ENCODE measurements around the gene P2RX5. TPM values are rescaled to one million over a fixed set of nuclear protein-coding genes. Genes with fewer than 3 reads are reported as not detected.
"Not testable (repeated sequence)": the region's sequence is repeated elsewhere in the genome, so short reads cannot be mapped to it uniquely, and the experiment has no call there.

Gene P2RX5
- total RNA-seq, 4 donors from 2014 or later, result 0.49 to 0.56 TPM; not detected in 2

DNA sequence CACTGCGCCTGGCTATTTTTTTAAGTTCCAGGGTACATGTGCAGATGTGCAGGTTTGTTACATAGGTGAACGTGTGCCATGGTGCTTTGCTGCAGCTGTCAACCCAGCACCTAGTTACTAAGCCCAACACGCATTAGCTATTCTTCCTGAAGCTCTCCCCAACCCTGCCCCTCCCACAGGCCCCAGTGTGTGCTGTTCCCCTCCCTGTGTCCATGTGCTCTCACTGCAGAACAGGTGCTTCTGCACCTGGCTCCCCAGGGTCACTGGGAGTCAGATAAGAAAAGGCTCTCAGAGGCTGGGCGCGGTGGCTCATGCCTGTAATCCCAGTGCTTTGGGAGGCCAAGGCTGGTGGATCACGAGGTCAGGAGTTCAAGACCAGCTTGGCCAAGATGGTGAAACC, 33.9 kb upstream of the P2RX5 start:
- TF ChIP-seq POLR2A (IDR thresholded peaks at IDR 0.05), result no peak
- no peak for TF ChIP-seq POLR2AphosphoS5 (IDR thresholded peaks at IDR 0.05)
- TF ChIP-seq CTCF (IDR thresholded peaks at IDR 0.05), result no peak
- no peak for TF ChIP-seq EP300 (IDR thresholded peaks at IDR 0.05)
- 89% methylated on average over 6 of the region's 6 CpGs for WGBS
- Histone ChIP-seq H3K4me1 (no peaks in the 10 kb centered on the region), H3K4me3 (no peak overlapping the region), H3K27me3 (no peaks in the 10 kb centered on the region), H3K36me3 (no peaks in the 10 kb centered on the region), H3K27ac (no peak overlapping the region), H3K9me3 (no peaks in the 10 kb centered on the region)
- no peak for DNase-seq (ENCODE audit: low spot score in 2 of 2)

DNA sequence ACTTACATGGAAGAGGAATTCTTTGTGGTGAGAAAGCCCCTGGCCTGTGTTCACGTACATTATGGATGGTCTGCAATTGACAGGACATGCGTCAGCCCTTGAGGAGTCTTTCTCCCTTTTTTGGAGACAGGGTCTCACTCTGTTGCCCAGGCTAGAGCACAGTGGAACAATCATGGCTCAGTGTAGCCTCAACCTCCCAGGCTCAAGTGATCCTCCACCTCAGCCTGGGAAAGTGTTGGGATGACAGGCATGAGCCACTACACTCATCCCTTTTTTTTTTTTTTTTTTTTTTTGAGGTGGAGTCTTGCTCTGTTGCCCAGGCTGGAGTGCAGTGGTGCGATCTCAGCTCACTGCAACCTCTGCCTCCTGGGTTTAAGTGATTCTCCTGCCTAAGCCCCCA, 32.1 kb upstream of the P2RX5 start:
- H3K27me3 ChIP-seq; H3K4me3 ChIP-seq; DNase-seq (ENCODE audit: low spot score in 2 of 2); H3K4me1 ChIP-seq; H3K36me3 ChIP-seq; H3K27ac ChIP-seq; H3K9me3 ChIP-seq: not testable (repeated sequence)
- 96% methylated on average over 3 of the region's 3 CpGs for WGBS

DNA sequence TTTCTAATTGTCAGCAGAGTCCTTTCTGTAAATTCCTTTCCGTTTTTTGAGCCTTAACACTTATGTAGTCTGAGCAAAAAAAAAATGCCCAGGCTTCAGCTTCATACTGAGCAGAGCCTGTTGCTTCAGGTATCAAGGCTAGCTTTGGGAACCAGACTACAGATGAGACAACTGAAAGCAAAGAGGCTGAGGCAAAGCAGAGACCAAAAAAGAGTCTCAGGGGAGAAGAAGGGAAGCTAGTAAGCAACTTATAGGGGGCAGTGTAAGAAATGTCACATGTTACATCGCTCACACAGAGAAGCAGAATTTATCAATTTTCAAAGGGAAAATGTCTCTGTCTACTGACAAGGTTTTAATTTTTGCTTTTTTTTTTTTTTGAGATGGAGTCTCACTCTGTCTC, 31.1 kb upstream of the P2RX5 start:
- TF ChIP-seq POLR2AphosphoS5 (IDR thresholded peaks at IDR 0.05), result no peak

GRCh38 chr17:3724378-3725077, 28.6 kb upstream of the P2RX5 start:
- Histone ChIP-seq H3K36me3 (peaks cover 3% of the 10 kb centered on the region), H3K9me3 (no peaks in the 10 kb centered on the region), H3K4me3 (peak overlapping the region; percentile 97), H3K27me3 (no peaks in the 10 kb centered on the region), H3K27ac (no peak overlapping the region), H3K4me1 (peaks cover 31% of the 10 kb centered on the region)
- TF ChIP-seq POLR2A (IDR thresholded peaks at IDR 0.05), result no peak
- TF ChIP-seq CTCF (IDR thresholded peaks at IDR 0.05), result no peak
- TF ChIP-seq POLR2AphosphoS5 (IDR thresholded peaks at IDR 0.05), result no peak
- no peak for TF ChIP-seq EP300 (IDR thresholded peaks at IDR 0.05)
- DNase-seq (ENCODE audit: low spot score in 2 of 2), result no peak
- 22% methylated on average over 20 of the region's 27 CpGs for WGBS

More for the DNA sequence above, 31.1 kb upstream of the P2RX5 start:
- no peaks in the 10 kb centered on the region for H3K36me3 ChIP-seq
- H3K27me3 ChIP-seq, result no peaks in the 10 kb centered on the region
- H3K4me1 ChIP-seq, result peaks cover 18% of the 10 kb centered on the region
- no peaks in the 10 kb centered on the region for H3K9me3 ChIP-seq
- no peak overlapping the region for H3K27ac ChIP-seq
- no peak overlapping the region for H3K4me3 ChIP-seq
- WGBS, result 69% methylated on average over 2 of the region's 2 CpGs
- DNase-seq (ENCODE audit: low spot score in 2 of 2), result no peak

DNA sequence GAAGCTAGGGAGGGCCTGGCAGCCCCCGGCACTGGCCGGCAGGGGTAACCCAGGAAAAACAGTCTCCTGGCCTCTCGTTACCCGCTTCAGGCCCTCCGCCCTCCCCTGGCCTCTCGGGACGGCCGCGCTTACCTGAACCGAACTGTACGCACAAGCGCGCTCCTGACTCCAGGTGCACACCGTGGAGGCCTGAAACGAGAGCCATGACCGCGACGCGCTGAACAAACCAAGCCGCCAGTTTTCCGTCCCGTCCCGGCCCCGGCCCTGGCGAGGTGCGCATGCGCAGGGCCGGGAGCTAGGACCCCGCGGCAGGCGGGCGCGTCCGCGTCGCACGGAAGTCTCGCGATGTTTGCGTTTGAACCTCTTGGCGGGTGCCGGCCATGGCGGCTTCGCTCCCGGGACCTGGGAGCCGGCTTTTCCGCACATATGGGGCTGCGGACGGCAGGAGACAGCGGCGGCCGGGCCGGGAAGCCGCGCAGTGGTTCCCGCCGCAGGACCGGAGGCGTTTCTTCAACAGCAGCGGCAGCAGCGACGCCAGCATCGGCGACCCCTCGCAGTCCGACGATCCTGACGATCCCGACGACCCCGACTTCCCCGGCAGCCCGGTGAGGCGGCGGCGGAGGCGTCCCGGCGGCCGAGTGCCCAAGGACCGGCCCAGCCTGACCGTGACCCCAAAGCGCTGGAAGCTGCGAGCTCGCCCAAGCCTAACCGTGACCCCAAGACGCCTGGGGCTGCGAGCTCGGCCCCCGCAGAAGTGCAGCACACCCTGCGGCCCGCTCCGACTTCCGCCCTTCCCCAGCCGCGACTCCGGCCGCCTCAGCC, 27.8 kb upstream of the P2RX5 start, which contains the start of gene HASPIN:
TSS of gene HASPIN (plus strand) at position 348 of the 822 bp plus-strand sequence. CDS start at position 381, 33 bp downstream.
- TF ChIP-seq POLR2AphosphoS5 (IDR thresholded peaks at IDR 0.05) (peak in 1 of 3 donors; percentile 11), POLR2A (IDR thresholded peaks at IDR 0.05) (no peak)
- Histone ChIP-seq H3K27ac (peak within 1 kb of the TSS; percentile 86), H3K27me3 (no peaks in the 10 kb centered on the region), H3K4me1 (peaks cover 31% of the 10 kb centered on the region), H3K9me3 (no peaks in the 10 kb centered on the region), H3K36me3 (peaks cover 5% of the 10 kb centered on the region), H3K4me3 (peak within 1 kb of the TSS; percentile 97)
- under 1% methylated on average over 47 of the region's 98 CpGs for WGBS
- peak; percentile 89 to 92 for DNase-seq (ENCODE audit: low spot score in 2 of 2)

GRCh38 chr17:3723188-3723555, 27.2 kb upstream of the P2RX5 start:
- no peak for TF ChIP-seq POLR2A (IDR thresholded peaks at IDR 0.05)
- TF ChIP-seq CTCF (IDR thresholded peaks at IDR 0.05), result peak in 1 of 2 donors; percentile 24
- no peak for DNase-seq (ENCODE audit: low spot score in 2 of 2)
- Histone ChIP-seq H3K27me3 (no peaks in the 10 kb centered on the region), H3K9me3 (no peaks in the 10 kb centered on the region), H3K36me3 (peaks cover 11% of the 10 kb centered on the region), H3K4me1 (peaks cover 31% of the 10 kb centered on the region), H3K4me3 (peak overlapping the region; percentile 97), H3K27ac (peak overlapping the region; percentile 86)
- 3% methylated on average over 10 of the region's 13 CpGs for WGBS

Measured in suprapubic skin (tissue), 4 donors.